Colonic mucosa (tissue), 4 donors: ENCODE measurements around the gene MYMK. TPM values are rescaled to one million over a fixed set of nuclear protein-coding genes. Genes with fewer than 3 reads are reported as not detected.

Experiments used
- DNase-seq: peaks from one replicate; pipeline ENCODE4 v3.0.0-alpha.2; 2020
- H3K27ac ChIP-seq: fragments of 200-600 bp; one replicate; pipeline ENCODE4 v1.8.0; 2021
- H3K27me3 ChIP-seq: fragments of 200-600 bp; one replicate; pipeline ENCODE4 v1.8.0; 2021
- H3K36me3 ChIP-seq: fragments of 200-600 bp; one replicate; pipeline ENCODE4 v1.8.0; 2021
- H3K4me1 ChIP-seq: fragments of 200-600 bp; one replicate; pipeline ENCODE4 v1.8.0; 2021; ENCODE audit warnings: mild to moderate bottlenecking
- H3K4me3 ChIP-seq: fragments of 200-600 bp; one replicate; pipeline ENCODE4 v1.8.0; 2021
- H3K9ac ChIP-seq, 2 donors: one replicate each; pipeline ENCODE4 v1.7.0; 2013; ENCODE audit warnings: control low read depth in 2 of 2, low read depth in 2 of 2, low read length in 2 of 2
- H3K9me3 ChIP-seq: fragments of 200-600 bp; one replicate; pipeline ENCODE4 v1.8.0; 2021
- intact Hi-C: fragments of 100-400 bp; cut with DNase I; formaldehyde crosslinking; loops from one replicate; pipeline ENCODE4 v1.14.1; 2022
- total RNA-seq, 2 donors: library from RNA; stranded (reverse); fragmentation: NEBNext Ultra II Directional in 1 of 2; extraction: Animal tissue kit (Norgen Biotek cat#: 25700) in 1 of 2; gene quantifications; one replicate each; pipeline ENCODE4 v1.2.1, GENCODE V29; 2021
- TF ChIP-seq, protein P1 (sequence below): fragments of 200-600 bp; IDR thresholded peaks from one replicate; pipeline ENCODE4 v1.8.0; 2022; ENCODE audit warnings: antibody characterized with exemption, mild to moderate bottlenecking
- donor health status: healthy.
- donor health status: DM: no; HTN: no; CAD: no.
- donor health status: DM: no; HTN: no; CAD: no.

MYMK gene
- total RNA-seq, 2 donors from 2014 or later = not detected

- DNase-seq = no peak
Measured at GRCh38 chr9:133561976-133562554, 37.3 kb upstream of the MYMK start.

GRCh38 chr9:133560944-133561343 is 36.2 kb upstream of the MYMK start:
- no peak overlapping the region for H3K27ac ChIP-seq
- no peak for DNase-seq
- TF ChIP-seq, protein P1, sequence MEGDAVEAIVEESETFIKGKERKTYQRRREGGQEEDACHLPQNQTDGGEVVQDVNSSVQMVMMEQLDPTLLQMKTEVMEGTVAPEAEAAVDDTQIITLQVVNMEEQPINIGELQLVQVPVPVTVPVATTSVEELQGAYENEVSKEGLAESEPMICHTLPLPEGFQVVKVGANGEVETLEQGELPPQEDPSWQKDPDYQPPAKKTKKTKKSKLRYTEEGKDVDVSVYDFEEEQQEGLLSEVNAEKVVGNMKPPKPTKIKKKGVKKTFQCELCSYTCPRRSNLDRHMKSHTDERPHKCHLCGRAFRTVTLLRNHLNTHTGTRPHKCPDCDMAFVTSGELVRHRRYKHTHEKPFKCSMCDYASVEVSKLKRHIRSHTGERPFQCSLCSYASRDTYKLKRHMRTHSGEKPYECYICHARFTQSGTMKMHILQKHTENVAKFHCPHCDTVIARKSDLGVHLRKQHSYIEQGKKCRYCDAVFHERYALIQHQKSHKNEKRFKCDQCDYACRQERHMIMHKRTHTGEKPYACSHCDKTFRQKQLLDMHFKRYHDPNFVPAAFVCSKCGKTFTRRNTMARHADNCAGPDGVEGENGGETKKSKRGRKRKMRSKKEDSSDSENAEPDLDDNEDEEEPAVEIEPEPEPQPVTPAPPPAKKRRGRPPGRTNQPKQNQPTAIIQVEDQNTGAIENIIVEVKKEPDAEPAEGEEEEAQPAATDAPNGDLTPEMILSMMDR = no peak

More at GRCh38 chr9:133561976-133562554, 37.3 kb upstream of the MYMK start:
- Histone ChIP-seq H3K27me3 (no peaks in the 10 kb centered on the region), H3K27ac (no peak overlapping the region), H3K36me3 (no peaks in the 10 kb centered on the region), H3K9ac (no peak overlapping the region), H3K4me3 (no peak overlapping the region), H3K4me1 (peaks cover 6% of the 10 kb centered on the region), H3K9me3 (no peaks in the 10 kb centered on the region)
- intact Hi-C loops = no loop called here
- TF ChIP-seq, protein P1 = no peak

GRCh38 chr9:133560311-133560710 is 35.6 kb upstream of the MYMK start:
- Histone ChIP-seq H3K4me3 (no peak overlapping the region), H3K27me3 (no peaks in the 10 kb centered on the region), H3K9me3 (no peaks in the 10 kb centered on the region), H3K9ac (no peak overlapping the region), H3K27ac (no peak overlapping the region), H3K4me1 (peaks cover 6% of the 10 kb centered on the region), H3K36me3 (no peaks in the 10 kb centered on the region)
- DNase-seq = no peak
- TF ChIP-seq, protein P1 = no peak
- intact Hi-C loops = no loop called here

More at GRCh38 chr9:133560944-133561343, 36.2 kb upstream of the MYMK start:
- H3K36me3 ChIP-seq = no peaks in the 10 kb centered on the region
- no peak overlapping the region for H3K4me3 ChIP-seq
- H3K4me1 ChIP-seq = peaks cover 6% of the 10 kb centered on the region
- H3K9ac ChIP-seq = no peak overlapping the region
- intact Hi-C loops = no loop called here
- H3K9me3 ChIP-seq = no peaks in the 10 kb centered on the region
- H3K27me3 ChIP-seq = no peaks in the 10 kb centered on the region

GRCh38 chr9:133558191-133559126 is 33.7 kb upstream of the MYMK start:
- DNase-seq = no peak
- Histone ChIP-seq H3K27ac (no peak overlapping the region), H3K4me3 (no peak overlapping the region), H3K9me3 (no peaks in the 10 kb centered on the region), H3K9ac (no peak overlapping the region), H3K27me3 (no peaks in the 10 kb centered on the region), H3K4me1 (peaks cover 6% of the 10 kb centered on the region), H3K36me3 (no peaks in the 10 kb centered on the region)
- TF ChIP-seq, protein P1 = no peak
- intact Hi-C loops = no loop called here

- no peak for DNase-seq
- intact Hi-C loops = no loop called here
- no peaks in the 10 kb centered on the region for H3K4me1 ChIP-seq
- H3K9ac ChIP-seq = no peak overlapping the region
- no peak overlapping the region for H3K27ac ChIP-seq
- H3K4me3 ChIP-seq = no peak overlapping the region
- TF ChIP-seq, protein P1 = no peak
- H3K36me3 ChIP-seq = no peaks in the 10 kb centered on the region
- H3K9me3 ChIP-seq = no peaks in the 10 kb centered on the region
- H3K27me3 ChIP-seq = no peaks in the 10 kb centered on the region
Measured at GRCh38 chr9:133557581-133557980, 32.8 kb upstream of the MYMK start.
